RPMI8226 (cell line): ENCODE measurements around the gene MYO7B.

ENCODE experiments used
- DNase-seq: peaks from one replicate; pipeline ENCODE4 v3.0.0-alpha.2; 2015

Gene MYO7B

DNA sequence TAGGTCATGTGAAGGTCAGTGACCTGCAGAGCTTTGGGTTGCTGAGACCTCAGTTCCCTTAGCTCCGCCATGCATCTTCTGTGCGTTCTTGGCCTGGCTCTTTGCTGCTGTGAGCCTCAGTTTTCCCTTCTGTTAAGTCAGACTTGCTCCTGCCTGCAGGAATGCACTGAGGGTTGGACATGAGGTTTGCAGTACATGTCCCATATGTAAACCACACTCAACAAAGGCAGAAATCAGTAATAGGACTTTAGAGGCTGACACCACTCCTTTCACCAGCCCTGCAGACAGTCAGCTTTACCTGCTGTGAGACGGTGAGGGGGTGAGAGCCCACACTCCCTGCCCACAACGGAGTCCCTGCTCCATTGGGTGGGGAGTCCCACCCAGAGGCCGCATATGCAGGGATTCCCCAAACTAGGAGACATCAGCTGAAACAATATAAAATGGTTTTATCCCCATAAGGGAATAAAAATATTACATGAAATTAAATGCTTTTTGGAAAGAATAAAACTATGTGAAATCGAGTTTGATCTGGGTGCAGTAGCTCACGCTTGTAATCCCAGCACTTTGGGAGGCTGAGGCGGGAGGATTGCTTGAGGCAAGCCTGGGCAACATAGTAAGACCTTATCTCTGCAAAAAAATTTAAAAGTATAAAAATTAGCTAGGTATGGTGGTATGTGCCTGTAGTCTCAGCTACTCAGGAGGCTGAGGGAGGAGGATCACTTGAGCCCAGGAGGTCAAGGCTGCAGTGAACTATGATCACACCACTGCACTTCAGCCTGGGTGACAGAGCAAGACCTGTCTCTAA lies 55.1 kb downstream of the MYO7B start:
- no peak for DNase-seq

DNA sequence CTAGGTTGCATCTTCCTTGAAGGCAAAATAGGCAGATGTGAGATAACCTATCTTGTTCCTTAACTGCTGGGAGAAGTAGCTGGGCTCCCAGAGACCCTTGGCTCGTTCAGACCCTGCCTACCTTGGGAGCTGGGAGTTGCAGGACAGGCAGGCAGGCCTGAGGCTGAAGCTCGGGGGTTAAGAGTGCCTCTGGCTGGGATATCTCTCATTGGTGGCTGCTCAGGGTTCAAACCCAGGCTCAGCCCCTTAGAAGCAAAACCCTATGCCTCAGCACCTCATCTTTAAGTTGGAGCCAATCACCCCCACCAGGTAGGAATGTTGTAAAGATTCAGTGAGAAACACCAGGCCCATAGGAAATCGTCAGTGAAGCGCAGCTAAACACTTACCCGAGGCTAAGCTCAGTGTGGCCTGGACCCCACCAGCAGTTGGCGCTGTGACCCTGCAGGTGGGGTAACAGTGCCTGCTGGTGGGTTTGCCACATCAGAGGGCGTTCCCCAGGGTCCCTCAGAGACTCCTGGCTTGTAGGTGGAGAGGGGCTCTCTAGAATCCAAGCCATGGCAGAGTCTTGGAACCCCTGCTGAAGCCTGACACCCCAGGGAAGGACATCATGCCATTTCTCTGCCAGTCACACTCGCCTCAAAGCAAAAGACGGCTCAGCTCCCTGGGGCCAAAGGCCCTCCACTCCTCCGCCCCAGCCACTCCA lies 55.9 kb downstream of the MYO7B start:
- peak; percentile 72 for DNase-seq

DNA sequence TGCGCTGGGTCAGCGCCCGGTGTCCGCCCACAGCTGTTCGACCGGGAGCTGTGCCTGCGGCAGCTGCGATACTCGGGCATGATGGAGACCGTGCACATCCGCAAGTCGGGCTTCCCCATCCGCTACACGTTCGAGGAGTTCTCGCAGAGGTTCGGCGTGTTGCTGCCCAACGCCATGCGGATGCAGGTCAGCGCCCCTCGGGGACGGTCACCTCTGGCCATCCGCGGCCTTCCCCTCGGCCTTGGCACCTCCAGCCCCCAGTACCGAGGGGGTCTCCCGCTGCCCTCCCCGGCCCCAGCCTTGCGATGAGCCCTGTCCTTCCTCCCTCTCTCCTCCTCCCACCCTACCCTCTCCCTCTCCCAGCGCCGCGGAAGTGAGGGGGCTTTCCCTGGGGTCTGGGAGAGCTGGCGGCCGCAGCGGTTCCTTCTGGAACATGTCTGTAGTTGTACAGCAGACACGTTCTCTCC lies 57.3 kb downstream of the MYO7B start:
- no peak for DNase-seq

DNA sequence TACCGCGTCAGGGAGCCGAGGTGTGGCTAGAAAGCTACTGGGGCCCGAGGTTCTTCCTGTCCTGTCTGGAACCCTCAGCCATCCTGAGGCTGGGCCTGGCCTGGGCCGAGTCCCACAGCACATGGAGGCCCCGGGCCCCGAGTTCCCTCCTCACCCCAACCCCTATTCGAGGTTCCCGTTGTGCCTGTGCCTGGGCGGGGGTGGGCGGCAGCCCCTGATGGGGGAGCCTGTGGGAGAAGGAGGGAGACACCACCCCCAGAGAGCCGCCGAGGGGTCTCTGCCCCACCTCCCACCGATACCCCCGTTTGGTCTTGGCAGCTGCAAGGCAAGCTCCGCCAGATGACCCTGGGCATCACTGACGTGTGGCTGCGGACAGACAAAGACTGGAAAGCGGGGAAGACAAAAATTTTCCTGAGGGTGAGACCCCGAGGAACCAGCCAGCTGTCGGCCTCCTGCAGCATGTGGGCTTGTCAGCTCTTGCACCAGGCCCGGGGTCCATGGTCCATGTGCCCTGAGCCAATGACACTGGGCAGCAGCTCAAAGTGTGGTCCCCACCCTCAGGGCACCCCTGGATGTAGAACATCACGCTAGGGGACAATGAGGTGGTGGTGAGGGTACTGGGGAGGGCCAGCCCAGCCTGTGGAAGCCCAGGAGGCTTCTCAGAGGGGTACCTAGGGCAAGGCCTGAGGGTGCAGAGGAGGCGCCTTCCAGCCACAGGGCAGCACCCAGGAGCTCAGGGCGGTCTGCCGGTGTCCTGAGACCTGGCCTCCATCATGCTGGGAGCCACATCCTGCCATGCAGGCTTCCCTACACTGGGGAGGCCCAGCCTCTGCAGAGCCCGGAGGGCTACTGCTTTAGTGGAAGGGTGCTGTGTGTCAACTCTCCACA lies 58.0 kb downstream of the MYO7B start:
- no peak for DNase-seq

DNA sequence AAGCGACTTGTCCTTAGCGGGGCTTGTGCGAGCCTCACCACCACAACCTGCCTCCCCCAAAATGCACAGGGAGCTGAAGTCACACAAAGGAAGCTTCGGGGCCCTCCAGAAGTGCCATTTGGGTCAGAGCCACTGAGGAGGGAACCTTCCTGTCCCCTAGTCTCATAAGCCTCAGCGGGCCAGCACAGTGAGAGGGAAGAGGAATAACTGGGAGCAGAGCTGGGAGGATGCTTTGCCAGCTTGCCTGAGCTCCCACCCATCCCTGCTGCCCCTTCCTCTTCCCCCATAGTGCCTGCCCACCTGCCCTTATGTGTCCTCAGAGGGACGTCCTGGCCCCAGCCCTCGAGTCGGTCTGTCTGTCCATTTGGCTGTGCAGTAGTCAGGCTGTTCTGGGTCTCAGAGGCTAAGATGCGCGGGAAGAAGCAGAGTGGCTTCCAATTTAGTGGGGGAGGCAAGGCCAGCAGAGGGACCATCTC lies 58.7 kb downstream of the MYO7B start:
- DNase-seq, result no peak

DNA sequence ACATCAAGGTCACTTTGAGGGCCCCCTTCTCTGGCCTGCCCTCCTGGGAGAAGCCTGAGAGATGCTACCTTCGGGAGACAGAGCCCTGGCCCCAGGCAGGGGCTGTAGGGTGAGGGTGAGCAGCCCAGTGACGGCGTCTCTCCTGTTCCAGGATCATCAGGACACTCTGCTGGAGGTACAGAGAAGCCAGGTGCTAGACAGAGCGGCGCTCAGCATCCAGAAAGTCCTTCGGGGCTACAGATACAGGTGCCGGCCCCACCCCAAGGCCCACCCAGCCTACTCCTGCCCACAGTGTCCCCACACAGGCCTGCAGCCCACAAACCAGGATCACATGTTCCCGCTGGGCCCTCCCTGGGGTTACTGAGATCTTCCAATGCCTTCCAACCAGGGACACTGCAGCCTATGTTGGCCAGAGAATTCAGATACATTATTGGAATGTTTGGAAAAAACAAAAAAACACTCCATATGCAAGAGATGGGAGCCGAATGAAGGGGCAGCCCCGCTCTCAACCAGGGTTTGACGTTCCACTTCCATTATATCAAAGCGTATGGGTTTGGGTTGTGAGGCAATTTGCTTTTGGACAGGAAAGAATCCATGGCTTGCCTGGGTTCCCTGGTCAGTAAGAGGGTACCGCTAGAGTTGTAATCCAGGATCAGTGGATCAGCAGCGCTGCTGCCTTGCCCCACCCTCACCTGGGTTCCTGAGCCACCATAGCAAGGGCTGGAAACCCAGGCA lies 61.0 kb downstream of the MYO7B start:
- DNase-seq, result no peak

DNA sequence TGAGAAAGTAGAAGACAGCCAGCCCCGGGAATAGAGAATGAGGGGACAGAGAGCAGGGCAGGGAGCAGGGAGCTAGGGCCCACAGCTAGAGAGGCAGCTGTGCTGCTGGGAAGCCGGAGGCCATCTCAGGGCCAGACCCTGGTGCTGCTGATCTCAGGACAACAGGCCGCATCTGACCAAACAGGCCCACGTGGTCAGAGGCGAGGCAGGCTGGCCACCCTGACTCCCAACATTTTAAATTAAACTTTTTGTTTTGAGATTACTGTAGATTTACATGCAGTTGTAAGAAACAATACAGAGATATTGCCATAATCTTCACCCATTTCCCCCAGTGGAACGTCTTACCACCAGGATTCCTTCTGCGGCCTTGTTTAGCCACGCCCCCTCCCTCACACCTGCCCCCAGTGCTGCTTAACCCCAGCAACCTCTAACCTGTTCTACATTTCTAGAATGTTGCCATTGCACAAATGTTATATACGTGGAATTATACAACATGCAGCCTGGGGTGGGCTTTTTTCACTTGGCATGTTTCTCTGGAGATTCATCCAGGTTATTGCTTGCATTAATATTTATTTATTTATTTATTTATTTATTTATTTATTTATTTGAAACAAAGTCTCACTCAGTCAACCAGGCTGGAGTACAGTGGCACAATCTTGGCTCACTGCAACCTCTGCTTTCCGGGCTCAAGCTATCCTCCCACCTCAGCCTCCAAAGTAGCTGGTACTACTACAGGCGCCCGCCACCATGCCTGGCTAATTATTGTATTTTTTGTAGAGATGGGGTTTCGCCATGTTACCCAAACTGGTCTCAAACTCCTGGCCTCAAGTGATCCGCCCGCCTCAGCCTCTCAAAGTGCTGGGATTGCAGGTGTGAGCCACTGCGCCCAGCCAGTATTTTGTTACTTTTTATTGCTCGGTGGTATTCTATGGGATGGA lies 61.8 kb downstream of the MYO7B start:
- DNase-seq, result no peak

DNA sequence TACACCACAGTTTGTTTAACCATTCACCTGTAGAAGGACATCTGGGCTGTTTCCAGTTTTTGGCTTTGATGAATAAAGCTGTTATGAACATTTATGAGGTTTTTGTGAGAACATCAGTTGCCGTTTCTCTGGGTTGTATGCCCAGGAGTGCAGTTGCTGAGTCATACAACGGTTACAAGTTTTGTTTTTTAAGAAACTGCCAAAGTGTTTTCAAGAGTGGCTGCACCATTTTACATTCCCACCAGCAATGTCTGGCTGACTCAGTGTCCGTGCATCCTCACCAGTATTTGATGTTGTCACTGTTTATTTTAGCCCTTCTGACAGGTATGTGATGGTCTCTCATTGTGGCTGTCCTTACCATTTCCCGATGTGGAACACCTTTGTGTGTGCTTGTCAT lies 62.5 kb downstream of the MYO7B start:
- DNase-seq, result no peak

DNA sequence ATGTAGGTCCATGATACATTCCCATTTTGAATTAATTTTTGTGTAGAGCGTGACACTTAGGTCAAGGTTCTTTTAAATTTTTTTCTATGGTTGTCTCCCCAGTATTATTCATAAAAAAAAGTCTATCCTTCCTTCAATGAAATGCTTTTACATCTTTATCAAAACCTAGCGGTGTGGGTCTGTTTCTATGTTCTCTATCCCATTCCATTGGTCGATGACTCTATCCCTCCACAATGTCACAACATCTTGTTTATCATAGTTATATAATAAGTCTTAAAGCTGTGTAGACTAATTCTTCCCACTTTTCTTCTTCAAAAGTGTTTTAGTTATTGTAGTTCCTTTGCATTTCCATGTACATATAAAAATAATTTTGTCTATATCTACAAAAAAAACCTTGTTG lies 63.2 kb downstream of the MYO7B start:
- DNase-seq, result no peak

DNA sequence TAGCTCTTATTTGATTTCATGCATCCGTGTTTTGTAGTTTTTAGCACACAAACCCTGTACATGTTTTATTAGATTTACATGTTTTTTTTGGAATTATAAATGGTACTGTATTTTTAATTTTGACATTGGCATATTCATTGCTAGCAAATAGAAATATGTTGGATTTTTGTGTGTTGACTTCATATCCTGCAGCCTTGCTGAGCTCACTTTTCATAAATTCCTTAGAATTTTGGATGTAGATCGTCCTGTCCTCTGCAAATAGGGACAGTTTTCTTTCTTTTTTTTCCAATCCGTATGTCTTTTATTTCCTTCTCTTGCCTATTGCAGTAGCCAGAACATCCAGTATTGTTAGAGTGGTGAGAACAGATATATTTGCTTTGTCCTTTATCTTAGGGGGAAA lies 63.7 kb downstream of the MYO7B start:
- no peak for DNase-seq

DNA sequence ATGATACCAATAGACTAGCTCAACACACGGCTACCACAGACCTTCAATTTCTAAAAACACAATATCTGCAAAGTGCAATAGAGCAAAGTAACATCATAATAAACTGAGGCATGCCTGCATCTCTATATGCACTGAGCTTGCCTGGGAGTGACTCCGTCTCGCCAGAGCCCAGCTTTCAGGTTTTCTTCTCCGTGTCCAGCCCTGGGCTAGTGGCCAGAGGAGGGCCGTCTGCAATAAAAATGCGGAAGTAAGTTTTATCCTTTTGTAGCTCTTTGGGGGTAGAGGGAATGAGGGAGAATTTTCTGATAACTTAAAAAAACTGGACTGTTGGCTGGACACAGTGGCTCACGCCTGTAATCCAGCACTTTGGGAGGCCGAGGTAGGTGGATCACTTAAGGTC lies 69.5 kb downstream of the MYO7B start:
- no peak for DNase-seq

DNA sequence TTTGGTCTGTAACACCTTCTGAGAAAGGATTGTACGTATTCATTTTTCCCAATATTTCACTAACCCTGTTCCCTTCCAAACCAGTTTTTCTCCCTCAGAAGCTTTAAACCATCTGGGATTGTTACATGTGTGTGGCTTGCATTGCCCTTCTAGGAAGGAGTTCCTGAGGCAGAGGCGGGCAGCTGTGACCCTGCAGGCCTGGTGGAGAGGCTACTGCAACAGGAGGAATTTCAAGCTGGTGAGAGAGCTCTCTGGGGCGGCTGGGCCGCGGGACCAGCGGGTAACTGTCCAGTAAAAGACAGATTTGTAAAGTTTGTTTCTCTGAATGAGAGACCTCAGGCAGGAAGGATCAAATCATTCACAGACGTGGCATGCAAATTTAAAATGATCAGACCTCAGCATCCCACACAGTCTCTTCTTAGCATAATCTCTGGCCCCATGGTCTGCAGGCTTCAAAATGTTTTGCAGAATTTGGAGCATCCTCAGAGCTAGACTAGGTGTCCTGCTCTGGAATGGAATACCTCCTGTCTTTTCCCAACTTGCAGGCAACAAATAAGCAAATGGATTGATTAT lies 70.3 kb downstream of the MYO7B start:
- DNase-seq, result no peak

DNA sequence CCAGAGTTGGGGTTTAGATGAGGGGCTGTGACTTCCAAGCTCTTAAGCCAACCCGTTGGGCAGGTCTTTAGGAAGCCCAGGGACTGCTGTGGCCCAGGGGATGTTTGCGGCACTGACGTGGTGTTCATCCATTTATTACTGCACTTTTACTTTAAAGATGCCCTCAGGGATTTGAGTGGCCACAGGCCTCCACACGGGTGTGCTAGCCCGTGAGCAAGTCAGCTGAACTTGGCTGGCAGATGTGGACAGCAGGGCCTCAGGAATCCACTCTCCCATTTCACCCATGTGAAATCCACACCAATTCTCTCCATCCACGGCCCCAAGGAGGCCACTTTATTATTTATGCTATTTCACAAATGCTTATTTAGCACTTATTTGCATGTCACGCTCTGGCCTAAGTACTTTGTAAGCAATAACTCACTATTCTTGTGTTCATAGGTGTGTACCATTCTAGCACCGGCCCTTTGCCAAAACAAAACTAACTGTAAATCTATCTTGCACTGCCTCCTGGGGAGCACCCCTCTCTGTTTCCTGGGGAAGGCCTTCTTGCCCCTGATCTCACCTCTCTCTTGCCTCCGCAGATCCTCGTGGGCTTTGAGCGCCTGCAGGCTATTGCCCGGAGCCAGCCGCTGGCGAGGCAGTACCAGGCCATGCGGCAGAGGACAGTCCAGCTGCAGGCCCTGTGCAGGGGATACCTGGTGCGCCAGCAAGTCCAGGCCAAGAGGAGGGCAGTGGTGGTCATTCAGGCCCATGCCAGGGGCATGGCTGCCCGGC lies 71.3 kb downstream of the MYO7B start:
- no peak for DNase-seq

DNA sequence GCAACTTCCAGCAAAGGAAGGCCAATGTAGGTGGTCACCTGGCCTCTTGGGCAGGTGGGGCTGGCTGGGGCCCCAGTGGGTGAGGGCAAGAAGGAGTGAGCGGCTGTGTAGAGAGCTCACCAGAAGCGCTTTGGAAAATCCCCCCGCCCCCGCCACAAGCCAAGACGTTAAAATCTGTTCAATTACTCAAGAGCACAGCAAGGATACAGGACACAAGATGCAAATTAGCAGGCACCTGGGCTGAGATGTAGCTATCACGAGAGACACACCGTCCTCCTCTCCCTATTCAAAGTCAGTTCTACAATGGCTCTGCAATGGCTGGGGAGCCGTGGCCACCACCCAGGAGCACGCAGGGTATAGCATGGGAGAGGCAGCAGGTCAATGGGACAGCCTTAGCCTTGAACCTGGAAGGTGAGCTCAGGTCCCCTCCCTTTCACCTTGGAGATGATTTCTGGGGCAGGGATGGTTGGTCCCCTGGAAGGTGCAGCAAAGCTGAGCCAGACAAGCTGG lies 72.0 kb downstream of the MYO7B start:
- DNase-seq, result no peak

DNA sequence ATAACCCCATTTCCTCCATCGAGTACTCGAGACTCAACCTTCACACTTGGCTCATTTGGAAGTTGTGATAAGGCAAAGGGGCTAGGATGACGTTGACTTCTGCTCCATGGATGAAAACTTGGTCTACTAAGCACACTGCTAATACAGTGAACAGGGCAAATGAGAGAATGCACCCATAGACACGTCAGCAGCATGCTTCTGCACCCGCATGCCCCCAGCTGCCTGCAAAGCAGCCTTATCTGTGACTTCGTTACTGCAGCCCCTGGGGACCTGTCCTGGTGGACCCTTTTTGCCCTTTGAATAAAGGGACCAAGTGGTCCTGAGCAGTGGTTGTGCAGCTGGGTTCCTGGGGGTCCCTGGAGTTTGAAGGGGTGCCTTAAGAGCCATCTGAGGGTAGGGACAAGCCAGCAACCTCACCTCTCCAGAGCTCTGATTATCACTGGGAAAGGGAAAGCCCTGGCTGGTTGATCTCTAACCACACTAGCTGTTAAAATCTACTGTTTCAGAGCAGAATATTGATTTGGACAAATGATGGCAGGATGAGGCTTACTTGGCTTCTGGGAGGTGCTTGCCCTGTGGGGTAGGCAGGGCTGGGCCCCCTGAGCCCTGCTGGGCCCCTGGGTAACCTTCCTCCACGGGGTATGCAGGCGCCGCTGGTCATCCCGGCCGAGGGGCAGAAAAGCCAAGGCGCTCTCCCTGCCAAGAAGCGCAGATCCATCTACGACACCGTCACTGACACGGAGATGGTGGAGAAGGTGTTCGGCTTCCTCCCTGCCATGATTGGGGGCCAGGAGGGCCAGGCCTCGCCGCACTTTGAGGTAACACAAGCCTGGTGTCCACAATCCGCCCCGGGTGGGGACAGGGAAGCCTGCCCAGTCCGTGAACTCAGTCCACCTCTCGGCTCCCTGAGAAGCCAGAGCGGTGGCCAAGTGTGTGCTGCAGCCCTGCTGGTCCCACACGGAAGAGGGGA lies 72.9 kb downstream of the MYO7B start:
- DNase-seq, result no peak

DNA sequence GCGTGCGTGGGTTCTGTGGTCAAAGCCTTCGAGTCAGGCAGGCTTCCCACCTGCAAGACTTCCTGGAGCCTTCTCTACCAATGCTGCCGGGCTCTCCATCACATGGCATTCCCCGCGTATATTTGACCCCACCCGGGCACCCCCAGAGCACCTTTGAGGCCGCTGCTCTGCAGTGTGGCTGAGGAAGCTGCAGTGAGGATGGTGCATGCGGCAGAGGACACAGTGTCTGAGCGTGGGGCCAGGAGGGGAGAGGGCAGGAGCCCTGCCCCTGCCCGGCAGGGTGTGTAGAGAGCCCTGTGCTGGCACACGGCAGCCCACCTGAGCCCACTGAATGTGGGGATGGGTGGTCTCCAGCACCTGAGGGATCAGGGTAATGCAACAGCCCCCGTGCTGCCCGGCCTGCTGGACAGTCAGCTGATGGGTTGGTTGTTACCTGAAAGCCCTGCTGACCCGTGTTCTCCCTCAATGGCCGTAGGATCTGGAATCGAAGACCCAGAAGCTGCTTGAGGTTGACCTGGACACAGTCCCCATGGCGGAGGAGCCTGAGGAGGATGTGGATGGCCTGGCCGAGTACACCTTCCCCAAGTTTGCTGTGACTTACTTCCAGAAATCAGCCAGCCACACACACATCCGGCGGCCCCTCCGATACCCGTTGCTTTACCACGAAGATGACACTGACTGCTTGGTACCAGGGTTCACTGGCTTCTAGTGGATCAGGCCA lies 73.7 kb downstream of the MYO7B start:
- DNase-seq, result no peak

DNA sequence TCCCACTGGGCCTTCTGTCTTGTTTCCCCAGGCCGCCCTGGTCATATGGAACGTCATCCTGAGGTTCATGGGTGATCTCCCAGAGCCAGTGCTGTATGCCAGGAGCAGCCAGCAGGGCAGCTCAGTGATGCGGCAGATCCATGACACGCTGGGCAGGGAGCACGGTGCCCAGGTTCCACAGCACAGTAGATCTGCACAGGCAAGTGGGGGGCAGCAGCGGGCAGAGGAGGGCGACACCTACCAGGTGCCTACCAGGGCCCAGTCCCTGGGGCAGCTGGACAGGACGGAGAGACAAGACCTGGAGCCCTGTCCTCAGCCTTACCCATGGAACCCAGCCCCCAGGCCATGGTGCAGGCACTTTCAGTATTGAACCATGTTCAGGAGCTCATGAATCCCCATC lies 74.3 kb downstream of the MYO7B start:
- DNase-seq, result no peak

DNA sequence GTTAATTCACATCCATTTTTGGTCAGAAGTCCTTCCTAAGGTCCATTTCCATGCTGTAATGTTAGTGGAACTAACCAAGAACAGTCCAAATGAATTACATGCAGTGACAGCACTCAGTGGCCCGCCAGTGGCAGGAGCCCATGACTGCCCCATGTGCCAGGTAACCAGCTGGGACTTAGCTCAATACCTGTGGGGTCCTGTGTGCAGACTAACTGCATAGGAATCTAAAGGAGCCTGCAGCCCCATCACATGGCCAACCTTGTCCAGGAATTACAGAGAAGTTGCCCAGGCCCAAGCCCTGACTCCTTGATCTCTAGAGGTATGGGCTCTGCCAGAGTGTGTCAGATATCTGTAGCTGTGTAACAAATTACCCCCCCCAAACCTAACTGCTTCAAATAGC lies 75.1 kb downstream of the MYO7B start:
- no peak for DNase-seq
